H9 (cell line): ENCODE measurements around the gene RNASE2. TPM values are rescaled to one million over a fixed set of nuclear protein-coding genes. Genes with fewer than 3 reads are reported as not detected.

Source experiments
- DNase-seq: peaks from one replicate; pipeline ENCODE4 v3.0.0-alpha.2; 2017
- H2AFZ ChIP-seq: one replicate; pipeline ENCODE4 v1.6.1; 2013; ENCODE audit warnings: mild to moderate bottlenecking, low read length, control low read depth, moderate library complexity
- H2AK5ac ChIP-seq: 2 replicates; pipeline ENCODE4 v1.6.1; 2013; ENCODE audit warnings: low read length, control low read depth, mixed read lengths; ENCODE audit not compliant: insufficient read length
- H2BK120ac ChIP-seq: one replicate; pipeline ENCODE4 v1.6.1; 2013; ENCODE audit warnings: low read depth, mild to moderate bottlenecking, low read length, control low read depth, inconsistent platforms; ENCODE audit not compliant: poor library complexity, severe bottlenecking
- H2BK12ac ChIP-seq: 2 replicates; pipeline ENCODE4 v1.6.1; 2013; ENCODE audit warnings: low read length, control low read depth, mixed read lengths, low read depth; ENCODE audit not compliant: insufficient read length
- H2BK15ac ChIP-seq: 2 replicates; pipeline ENCODE4 v1.6.1; 2013; ENCODE audit warnings: low read depth, low read length, control low read depth
- H2BK20ac ChIP-seq: one replicate; pipeline ENCODE4 v1.6.1; 2013; ENCODE audit warnings: low read depth, mild to moderate bottlenecking, low read length, control low read depth, inconsistent platforms; ENCODE audit not compliant: poor library complexity, severe bottlenecking
- H2BK5ac ChIP-seq: 2 replicates; pipeline ENCODE4 v1.6.1; 2013; ENCODE audit warnings: low read length, control low read depth, mixed read lengths; ENCODE audit not compliant: insufficient read length
- H3K14ac ChIP-seq: 2 replicates; pipeline ENCODE4 v1.6.1; 2013; ENCODE audit warnings: low read length, control low read depth; ENCODE audit not compliant: insufficient read depth
- H3K18ac ChIP-seq: 2 replicates; pipeline ENCODE4 v1.6.1; 2013; ENCODE audit warnings: low read depth, mild to moderate bottlenecking, mixed read lengths, low read length, control low read depth; ENCODE audit not compliant: insufficient read length
- H3K23ac ChIP-seq: 2 replicates; pipeline ENCODE4 v1.6.1; 2013; ENCODE audit warnings: low read length, control low read depth, mixed read lengths, low read depth; ENCODE audit not compliant: insufficient read length
- H3K23me2 ChIP-seq: 2 replicates; pipeline ENCODE4 v1.6.1; 2013; ENCODE audit warnings: low read depth, mild to moderate bottlenecking, mixed read lengths, low read length, control low read depth; ENCODE audit not compliant: insufficient read length, poor library complexity, severe bottlenecking
- H3K27ac ChIP-seq: 2 replicates; pipeline ENCODE4 v1.5.1; 2013; ENCODE audit warnings: low read length, control low read depth, mixed read lengths, low read depth; ENCODE audit not compliant: insufficient read length
- H3K27me3 ChIP-seq: 2 replicates; pipeline ENCODE4 v1.6.1; 2013; ENCODE audit warnings: low read length, control low read depth, inconsistent platforms; ENCODE audit not compliant: insufficient read depth
- H3K4ac ChIP-seq: 2 replicates; pipeline ENCODE4 v1.6.1; 2013; ENCODE audit warnings: low read depth, mild to moderate bottlenecking, control low read depth, inconsistent platforms, low read length, moderate library complexity
- H3K4me1 ChIP-seq: 2 replicates; pipeline ENCODE4 v1.6.1; 2013; ENCODE audit warnings: low read length, control low read depth, inconsistent platforms; ENCODE audit not compliant: insufficient read depth
- H3K4me2 ChIP-seq: 2 replicates; pipeline ENCODE4 v1.6.1; 2013; ENCODE audit warnings: low read length, control low read depth, mixed read lengths; ENCODE audit not compliant: insufficient read length, insufficient read depth
- H3K56ac ChIP-seq: 2 replicates; pipeline ENCODE4 v1.6.1; 2013; ENCODE audit warnings: low read depth, mild to moderate bottlenecking, mixed read lengths, low read length, control low read depth; ENCODE audit not compliant: insufficient read length
- H3K79me1 ChIP-seq: 2 replicates; pipeline ENCODE4 v1.6.1; 2013; ENCODE audit warnings: low read depth, mild to moderate bottlenecking, moderate library complexity, low read length, control low read depth, inconsistent platforms; ENCODE audit not compliant: insufficient read depth, poor library complexity, severe bottlenecking
- H3K79me2 ChIP-seq: 2 replicates; pipeline ENCODE4 v1.6.1; 2013; ENCODE audit warnings: low read length, control low read depth, inconsistent platforms; ENCODE audit not compliant: insufficient read depth
- H3K9ac ChIP-seq: 2 replicates; pipeline ENCODE4 v1.6.1; 2013; ENCODE audit warnings: low read length, control low read depth, mixed read lengths; ENCODE audit not compliant: insufficient read length; ENCODE audit errors: extremely low read depth
- H3K9me3 ChIP-seq: one replicate; pipeline ENCODE4 v1.6.1; 2013; ENCODE audit warnings: low read depth, low read length, inconsistent platforms; ENCODE audit not compliant: control insufficient read depth
- H3T11ph ChIP-seq: one replicate; pipeline ENCODE4 v1.6.1; 2013; ENCODE audit warnings: mild to moderate bottlenecking, low read length, control low read depth, inconsistent platforms
- H4K20me1 ChIP-seq: one replicate; pipeline ENCODE4 v1.6.1; 2013; ENCODE audit not compliant: control insufficient read depth, insufficient read length, insufficient read depth
- H4K5ac ChIP-seq: 2 replicates; pipeline ENCODE4 v1.6.1; 2013; ENCODE audit warnings: low read depth, mild to moderate bottlenecking, mixed read lengths, low read length, control low read depth; ENCODE audit not compliant: insufficient read length
- H4K8ac ChIP-seq: replicated peaks from 2 replicates; pipeline ENCODE4 v1.6.1; 2013; ENCODE audit warnings: low read length, control low read depth, mixed read lengths, low read depth; ENCODE audit not compliant: insufficient read length
- H4K91ac ChIP-seq: 2 replicates; pipeline ENCODE4 v1.6.1; 2013; ENCODE audit warnings: low read depth, mild to moderate bottlenecking, moderate library complexity, mixed read lengths, low read length, control low read depth; ENCODE audit not compliant: insufficient read length
- H3K27ac Mint-ChIP-seq, 3 experiments: 2 replicates in 2 of 3; 3 replicates in 1 of 3; pipeline ENCODE4 v1.8.0; 2020 to 2021; ENCODE audit warnings: mixed read lengths in 3 of 3, mild to moderate bottlenecking in 1 of 3, moderate library complexity in 1 of 3
- H3K27me3 Mint-ChIP-seq: 2 replicates; pipeline ENCODE4 v1.8.0; 2021; ENCODE audit warnings: low read depth, mild to moderate bottlenecking, moderate library complexity, mixed read lengths
- H3K36me3 Mint-ChIP-seq, 3 experiments: 2 replicates in 2 of 3; 3 replicates in 1 of 3; pipeline ENCODE4 v1.8.0; 2020 to 2021; ENCODE audit warnings: low read depth in 3 of 3, mixed read lengths in 3 of 3; ENCODE audit not compliant: insufficient read depth in 1 of 3
- H3K4me1 Mint-ChIP-seq, 2 experiments: 2 replicates each; pipeline ENCODE4 v1.8.0; 2020; ENCODE audit warnings: mixed read lengths in 2 of 2
- H3K4me3 Mint-ChIP-seq, 2 experiments: 2 replicates in 1 of 2; 3 replicates in 1 of 2; pipeline ENCODE4 v1.8.0; 2020 to 2021; ENCODE audit warnings: mild to moderate bottlenecking in 2 of 2, mixed read lengths in 2 of 2, moderate library complexity in 1 of 2
- H3K9me3 Mint-ChIP-seq, 2 experiments: 2 replicates in 1 of 2; 3 replicates in 1 of 2; pipeline ENCODE4 v1.8.0; 2020; ENCODE audit warnings: mild to moderate bottlenecking in 2 of 2, mixed read lengths in 2 of 2, moderate library complexity in 1 of 2
- whole genome bisulfite sequencing: extraction: QIAGEN DNeasy Blood & Tissue Kit; methylation state at CpG from one replicate; pipeline ENCODE4 v1.1.7; 2013; ENCODE audit warnings: missing lambda C conversion rate, low lambda C conversion rate, mixed read lengths; ENCODE audit not compliant: insufficient read length; ENCODE audit errors: extremely low coverage; 5-methylcytosine and 5-hydroxymethylcytosine counted together
- total RNA-seq: library from RNA; stranded (reverse); gene quantifications from 2 replicates; pipeline ENCODE4 v1.2.1, GENCODE V29; 2021
- TF ChIP-seq, protein P1 (sequence below): fragments of 200-600 bp; sonication (generic); conservative IDR thresholded peaks from 3 replicates; pipeline ENCODE4 v1.8.0; 2021; ENCODE audit warnings: antibody characterized with exemption, mild to moderate bottlenecking

RNASE2 gene
- total RNA-seq, 1 experiment from 2014 or later: not detected

- Mint-ChIP-seq H3K27ac (no peak overlapping the region; a peak in 1 of 7 replicates), H3K4me3 (peak overlapping the region; percentile 39 to 72), H3K4me1 (peaks cover 9 to 12% of the 10 kb centered on the region in 2 experiments), H3K9me3 (no peaks in the 10 kb centered on the region), H3K27me3 (peaks cover 6% of the 10 kb centered on the region), H3K36me3 (peaks cover 15 to 26% (median 25%) of the 10 kb centered on the region in 3 experiments; a peak in 6 of 7 replicates)
- no peak overlapping the region for H3K27ac ChIP-seq
- H4K5ac ChIP-seq: no peak overlapping the region
- H2AFZ ChIP-seq: no peak overlapping the region
- no peak overlapping the region for H3K4ac ChIP-seq
- TF ChIP-seq, protein P1, sequence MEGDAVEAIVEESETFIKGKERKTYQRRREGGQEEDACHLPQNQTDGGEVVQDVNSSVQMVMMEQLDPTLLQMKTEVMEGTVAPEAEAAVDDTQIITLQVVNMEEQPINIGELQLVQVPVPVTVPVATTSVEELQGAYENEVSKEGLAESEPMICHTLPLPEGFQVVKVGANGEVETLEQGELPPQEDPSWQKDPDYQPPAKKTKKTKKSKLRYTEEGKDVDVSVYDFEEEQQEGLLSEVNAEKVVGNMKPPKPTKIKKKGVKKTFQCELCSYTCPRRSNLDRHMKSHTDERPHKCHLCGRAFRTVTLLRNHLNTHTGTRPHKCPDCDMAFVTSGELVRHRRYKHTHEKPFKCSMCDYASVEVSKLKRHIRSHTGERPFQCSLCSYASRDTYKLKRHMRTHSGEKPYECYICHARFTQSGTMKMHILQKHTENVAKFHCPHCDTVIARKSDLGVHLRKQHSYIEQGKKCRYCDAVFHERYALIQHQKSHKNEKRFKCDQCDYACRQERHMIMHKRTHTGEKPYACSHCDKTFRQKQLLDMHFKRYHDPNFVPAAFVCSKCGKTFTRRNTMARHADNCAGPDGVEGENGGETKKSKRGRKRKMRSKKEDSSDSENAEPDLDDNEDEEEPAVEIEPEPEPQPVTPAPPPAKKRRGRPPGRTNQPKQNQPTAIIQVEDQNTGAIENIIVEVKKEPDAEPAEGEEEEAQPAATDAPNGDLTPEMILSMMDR: no peak
- no peak overlapping the region for H4K91ac ChIP-seq
- no peaks in the 10 kb centered on the region for H3K9me3 ChIP-seq
- H2AK5ac ChIP-seq: no peak overlapping the region
- H2BK12ac ChIP-seq: no peak overlapping the region
- H2BK20ac ChIP-seq: no peak overlapping the region
- no CpG with 5 or more reads among the region's 15 CpGs for WGBS
- H3T11ph ChIP-seq: no peak overlapping the region
- H4K20me1 ChIP-seq: no peaks in the 10 kb centered on the region
- no peaks in the 10 kb centered on the region for H3K23me2 ChIP-seq
- H3K56ac ChIP-seq: no peak overlapping the region
- no peak for DNase-seq
- peak overlapping the region; percentile 70 for H3K4me2 ChIP-seq
- no peak overlapping the region for H2BK15ac ChIP-seq
- no peaks in the 10 kb centered on the region; the same call in 1 of the 2 replicates for H3K79me2 ChIP-seq
- H3K14ac ChIP-seq: no peak overlapping the region
- no peak overlapping the region for H4K8ac ChIP-seq
- no peak overlapping the region for H2BK5ac ChIP-seq
- no peak overlapping the region for H3K18ac ChIP-seq
- H3K23ac ChIP-seq: no peak overlapping the region
- H2BK120ac ChIP-seq: no peak overlapping the region
- H3K27me3 ChIP-seq: no peaks in the 10 kb centered on the region
- peaks cover 3% of the 10 kb centered on the region for H3K4me1 ChIP-seq
- H3K9ac ChIP-seq: peak overlapping the region; percentile 50
- H3K79me1 ChIP-seq: no peaks in the 10 kb centered on the region
These were observed 33.6 kb downstream of the RNASE2 start for GRCh38 chr14:20988717-20989470.
